ENCODE results near the gene CACTIN. TPM values are rescaled to one million over a fixed set of nuclear protein-coding genes. Genes with fewer than 3 reads are reported as not detected.

CACTIN gene
- polyA plus RNA-seq, 1 of the 3 experiments (the other 2 are of a cell fraction): 36.4 TPM

DNA sequence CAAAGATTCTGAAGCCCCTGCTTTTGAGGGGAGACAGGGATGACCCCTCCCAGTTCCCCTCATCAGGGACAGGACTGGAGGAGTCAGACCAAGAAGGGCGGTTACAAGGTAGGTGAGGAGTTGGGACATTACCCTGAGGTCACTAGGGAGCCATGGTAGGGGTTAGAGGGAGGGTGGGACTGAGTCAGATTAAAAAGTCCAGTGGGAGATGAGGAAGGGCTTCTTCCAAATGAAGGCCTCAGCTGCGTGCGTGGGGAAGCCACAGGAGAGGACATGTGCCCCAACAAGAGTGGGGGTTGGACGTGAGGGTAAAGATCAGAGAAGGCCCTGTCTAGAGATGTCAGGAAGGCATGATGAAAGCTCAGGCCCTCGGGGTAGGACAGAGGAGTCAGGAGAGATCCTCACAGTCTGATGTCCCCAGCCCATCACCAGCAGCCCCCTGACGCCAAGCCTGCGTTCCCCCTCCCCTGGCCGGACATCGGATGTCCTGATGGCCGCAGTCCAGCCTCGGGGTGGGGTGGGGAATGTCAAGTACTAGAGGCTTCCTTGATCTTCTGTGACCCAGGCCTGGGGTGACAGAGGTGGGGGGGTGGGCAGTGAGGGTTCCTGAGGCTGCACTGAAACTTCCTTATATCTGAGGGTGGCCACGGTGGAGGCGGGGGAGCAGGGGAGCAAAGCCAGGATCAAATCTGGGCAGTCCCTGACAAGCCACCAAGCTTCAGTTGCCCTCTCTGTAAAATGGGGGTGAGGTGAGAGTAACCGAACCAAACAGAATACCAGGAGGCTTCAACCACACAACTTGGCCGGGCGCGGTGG lies 62.7 kb downstream of the CACTIN start:
- TF ChIP-seq FOSL2 (IDR thresholded peaks at IDR 0.05; ENCODE audit: borderline replicate concordance, low read depth): no peak
- TF ChIP-seq, protein P1, sequence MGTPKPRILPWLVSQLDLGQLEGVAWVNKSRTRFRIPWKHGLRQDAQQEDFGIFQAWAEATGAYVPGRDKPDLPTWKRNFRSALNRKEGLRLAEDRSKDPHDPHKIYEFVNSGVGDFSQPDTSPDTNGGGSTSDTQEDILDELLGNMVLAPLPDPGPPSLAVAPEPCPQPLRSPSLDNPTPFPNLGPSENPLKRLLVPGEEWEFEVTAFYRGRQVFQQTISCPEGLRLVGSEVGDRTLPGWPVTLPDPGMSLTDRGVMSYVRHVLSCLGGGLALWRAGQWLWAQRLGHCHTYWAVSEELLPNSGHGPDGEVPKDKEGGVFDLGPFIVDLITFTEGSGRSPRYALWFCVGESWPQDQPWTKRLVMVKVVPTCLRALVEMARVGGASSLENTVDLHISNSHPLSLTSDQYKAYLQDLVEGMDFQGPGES (IDR thresholded peaks at IDR 0.05; ENCODE audit: low read depth, low read length): no peak
- no peaks in the 10 kb centered on the region for H3K27me3 ChIP-seq (ENCODE audit: insufficient read depth)

More for the DNA sequence above, 62.7 kb downstream of the CACTIN start:
- Histone ChIP-seq H3K9ac (no peak overlapping the region), H3K36me3 (replicated peaks in 1 of 2; ENCODE audit: control insufficient read depth in 1 of 2, insufficient read depth in 2 of 2, low read length in 1 of 2) (no peaks in the 10 kb centered on the region), H3K4me3 (ENCODE audit: low read depth in 2 of 2, low read length in 1 of 2) (no peak overlapping the region), H3K79me2 (ENCODE audit: insufficient read depth) (no peaks in the 10 kb centered on the region), H3K4me2 (no peak overlapping the region), H3K27ac (ENCODE audit: low read depth in 2 of 2, low read length in 1 of 2) (no peak overlapping the region), H3F3A (replicated peaks; ENCODE audit: insufficient read depth) (no peaks in the 10 kb centered on the region), H3K9me3 (no peaks in the 10 kb centered on the region), H3K9me2 (no peaks in the 10 kb centered on the region), H3K4me1 (ENCODE audit: control insufficient read depth in 1 of 2, insufficient read depth in 2 of 2, low read depth in 1 of 2, low read length in 1 of 2) (no peaks in the 10 kb centered on the region), H2AFZ (ENCODE audit: low read depth) (no peak overlapping the region), H4K20me1 (ENCODE audit: insufficient read depth) (no peaks in the 10 kb centered on the region)
- ChIA-PET CTCF (interaction anchor here (1.6 to 2.6 kb wide), 2 partner anchors 19 to 22 kb away, joined by 4 to 6 read pairs; no protein-coding TSS in a partner anchor), POLR2A (no interaction called here)
- DNase-seq: peak; percentile 12
- WGBS (ENCODE audit: low lambda C conversion rate): 93% methylated on average over 11 of the region's 17 CpGs

Small RNAs within 50 kb of the gene (small RNA-seq; reads per million reads assigned to genes)
- 0 reads per million in 7 experiments for gene AC005786.1

Other genes starting within 250 kb of the CACTIN start
- gene SMIM24, start 146.3 kb downstream of the CACTIN start, polyA plus RNA-seq (2012; rRNA removed): 0.12 TPM in 1 of 2 replicates, not detected in the other
- gene SMIM44, start 143.3 kb downstream of the CACTIN start, polyA plus RNA-seq (2012; rRNA removed): not detected in 2 replicates
- gene DOHH, start 126.1 kb downstream of the CACTIN start, polyA plus RNA-seq (2012; rRNA removed): 14.3 and 14.5 TPM in 2 replicates
- gene FZR1, start 120.5 kb downstream of the CACTIN start, polyA plus RNA-seq (2012; rRNA removed): 27.1 and 36.3 TPM in 2 replicates
- 0.12 TPM in 1 of 2 replicates, not detected in the other for gene TEKTIP1, start 87.6 kb downstream of the CACTIN start, polyA plus RNA-seq (2012; rRNA removed)
- 45.9 and 53.3 TPM in 2 replicates for gene MFSD12, start 69.2 kb downstream of the CACTIN start, polyA plus RNA-seq (2012; rRNA removed)
- 88.2 and 92.0 TPM in 2 replicates for gene HMG20B, start 53.8 kb downstream of the CACTIN start, polyA plus RNA-seq (2012; rRNA removed)
- gene GIPC3, start 41.3 kb downstream of the CACTIN start, polyA plus RNA-seq (2012; rRNA removed): 0.20 and 0.26 TPM in 2 replicates
- 0.78 and 0.92 TPM in 2 replicates for gene TBXA2R, start 19.9 kb downstream of the CACTIN start, polyA plus RNA-seq (2012; rRNA removed)
- 6.9 and 12.3 TPM in 2 replicates for gene PIP5K1C, start 73.7 kb upstream of the CACTIN start, polyA plus RNA-seq (2012; rRNA removed)
- 0.24 and 0.36 TPM in 2 replicates for gene TJP3, start 81.6 kb upstream of the CACTIN start, polyA plus RNA-seq (2012; rRNA removed)
- 10.6 and 13.0 TPM in 2 replicates for gene APBA3, start 134.9 kb upstream of the CACTIN start, polyA plus RNA-seq (2012; rRNA removed)
- gene MRPL54, start 135.9 kb upstream of the CACTIN start, polyA plus RNA-seq (2012; rRNA removed): 103 and 125 TPM in 2 replicates
- gene RAX2, start 145.4 kb upstream of the CACTIN start, polyA plus RNA-seq (2012; rRNA removed): not detected in 2 replicates
- gene MATK, start 159.6 kb upstream of the CACTIN start, polyA plus RNA-seq (2012; rRNA removed): not detected in 2 replicates
- gene ZFR2, start 242.2 kb upstream of the CACTIN start, polyA plus RNA-seq (2012; rRNA removed): 0.18 and 0.44 TPM in 2 replicates